ENCODE measurements around the gene SDK1. TPM values are rescaled to one million over a fixed set of nuclear protein-coding genes. Genes with fewer than 3 reads are reported as not detected.

SDK1 gene
- total RNA-seq, 1 donor from 2014 or later, result 1.3 TPM

GRCh38 chr7:3762146-3762831, 461.2 kb downstream of the SDK1 start:
- ChIA-PET POLR2A (no interaction called here), CTCF (no interaction called here)
- Mint-ChIP-seq H3K36me3 (ENCODE audit: low read depth) (no peaks in the 10 kb centered on the region), H3K27me3 (peaks cover 22% of the 10 kb centered on the region), H3K9me3 (no peaks in the 10 kb centered on the region), H3K4me1 (peaks cover 8% of the 10 kb centered on the region), H3K4me3 (no peak overlapping the region), H3K27ac (no peak overlapping the region)
- ATAC-seq (ENCODE audit: low read depth) (no peak), DNase-seq (no peak)
- TF ChIP-seq CTCF (IDR thresholded peaks at IDR 0.05), result no peak
- intact Hi-C loops (cut with micrococcal nuclease), result no loop called here

DNA sequence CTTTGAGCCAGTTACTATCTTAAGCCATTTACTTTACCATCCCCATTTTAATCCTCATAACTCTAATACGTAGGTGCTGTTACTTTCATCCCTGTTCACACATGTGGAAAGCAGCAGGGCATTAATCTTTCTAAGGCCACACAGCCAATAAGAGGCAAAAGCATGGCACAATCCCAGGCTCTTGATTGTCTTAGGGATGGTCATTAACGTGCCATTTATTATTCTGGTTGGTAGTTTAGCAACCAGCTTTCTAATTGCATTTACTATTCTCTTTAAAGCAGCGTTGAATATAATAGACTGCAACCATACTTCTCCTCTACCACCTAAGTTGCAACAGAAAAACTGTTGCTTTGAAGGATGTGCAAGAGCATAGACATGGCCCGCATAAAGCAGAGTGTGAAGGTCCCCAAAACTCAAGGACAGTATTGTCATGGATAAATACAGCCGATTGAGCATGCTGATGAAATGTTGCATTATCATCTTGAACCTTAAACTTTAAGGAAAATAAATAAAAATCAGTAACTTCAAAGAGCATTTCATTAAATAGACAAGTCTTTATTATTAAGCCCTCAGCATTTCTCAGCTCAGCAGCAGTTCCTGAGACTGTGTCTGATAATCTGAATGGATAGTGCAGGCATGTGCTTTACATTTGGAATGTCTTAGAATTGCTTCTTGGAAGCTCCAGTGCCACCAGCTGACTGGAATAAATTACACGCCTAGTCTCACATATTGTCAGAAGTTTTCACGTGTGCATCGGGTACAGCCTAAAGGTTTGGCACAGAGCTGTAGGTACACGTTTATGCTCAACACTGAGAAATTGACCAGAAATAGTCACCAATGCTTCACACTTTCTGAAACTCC, 467.1 kb downstream of the SDK1 start:
- POLR2A ChIA-PET, result no interaction called here
- Mint-ChIP-seq H3K36me3 (ENCODE audit: low read depth) (no peaks in the 10 kb centered on the region), H3K27ac (no peak overlapping the region)

GRCh38 chr7:3771906-3772305, 470.9 kb downstream of the SDK1 start:
- no peak for ATAC-seq (ENCODE audit: low read depth)
- no peaks in the 10 kb centered on the region for H3K36me3 Mint-ChIP-seq (ENCODE audit: low read depth)
- intact Hi-C loops (cut with micrococcal nuclease), result no loop called here
- ChIA-PET CTCF (no interaction called here), POLR2A (no interaction called here)
- H3K27ac Mint-ChIP-seq, result no peak overlapping the region
- TF ChIP-seq CTCF (IDR thresholded peaks at IDR 0.05), result no peak
- no peak overlapping the region for H3K4me3 Mint-ChIP-seq
- H3K9me3 Mint-ChIP-seq, result peaks cover 3% of the 10 kb centered on the region
- no peaks in the 10 kb centered on the region for H3K4me1 Mint-ChIP-seq
- no peak for DNase-seq
- peaks cover 10% of the 10 kb centered on the region for H3K27me3 Mint-ChIP-seq

More for the DNA sequence above, 467.1 kb downstream of the SDK1 start:
- intact Hi-C loops (cut with micrococcal nuclease), result no loop called here
- Mint-ChIP-seq H3K4me3 (no peak overlapping the region), H3K4me1 (no peaks in the 10 kb centered on the region), H3K27me3 (peaks cover 8% of the 10 kb centered on the region), H3K9me3 (peaks cover 3% of the 10 kb centered on the region)
- ATAC-seq (ENCODE audit: low read depth) (no peak), DNase-seq (no peak)
- TF ChIP-seq CTCF (IDR thresholded peaks at IDR 0.05), result no peak
- CTCF ChIA-PET, result no interaction called here

DNA sequence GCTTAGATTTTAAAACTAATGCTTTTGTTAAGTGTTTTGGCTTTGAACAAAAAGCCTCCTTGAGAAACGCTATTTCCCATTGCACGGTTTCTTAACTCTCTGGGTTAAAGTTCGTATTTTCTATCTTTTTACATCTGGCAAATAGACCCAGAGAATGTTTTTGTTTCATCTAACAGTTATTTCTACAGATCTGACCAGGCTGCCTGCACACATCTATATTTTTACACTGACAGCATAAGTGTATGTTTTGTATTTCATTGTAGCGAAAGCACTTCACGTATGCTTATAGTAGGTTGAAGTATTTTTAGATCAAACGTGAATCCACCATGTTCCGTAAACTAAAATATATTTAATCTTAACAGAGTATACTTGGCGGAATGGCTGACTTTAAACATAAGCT, 477.3 kb downstream of the SDK1 start:
- ATAC-seq (ENCODE audit: low read depth), result no peak
- ChIA-PET POLR2A (no interaction called here), CTCF (no interaction called here)
- Mint-ChIP-seq H3K4me1 (no peaks in the 10 kb centered on the region), H3K36me3 (ENCODE audit: low read depth) (peaks cover 3% of the 10 kb centered on the region), H3K27ac (no peak overlapping the region), H3K27me3 (peaks cover 17% of the 10 kb centered on the region), H3K4me3 (no peak overlapping the region), H3K9me3 (peaks cover 7% of the 10 kb centered on the region)
- DNase-seq, result no peak
- intact Hi-C loops (cut with micrococcal nuclease), result no loop called here
- TF ChIP-seq CTCF (IDR thresholded peaks at IDR 0.05), result no peak

- peaks cover 3% of the 10 kb centered on the region for H3K36me3 Mint-ChIP-seq (ENCODE audit: low read depth)
- H3K27me3 Mint-ChIP-seq, result peaks cover 22% of the 10 kb centered on the region
- H3K4me1 Mint-ChIP-seq, result no peaks in the 10 kb centered on the region
- ChIA-PET POLR2A (no interaction called here), CTCF (no interaction called here)
- no peak for DNase-seq
- TF ChIP-seq CTCF (IDR thresholded peaks at IDR 0.05), result no peak
- no peak overlapping the region for H3K27ac Mint-ChIP-seq
- peaks cover 9% of the 10 kb centered on the region for H3K9me3 Mint-ChIP-seq
- H3K4me3 Mint-ChIP-seq, result no peak overlapping the region
- intact Hi-C loops (cut with micrococcal nuclease), result no loop called here
- ATAC-seq (ENCODE audit: low read depth), result no peak
Observed at GRCh38 chr7:3780016-3780415, 479.0 kb downstream of the SDK1 start.

Measured in activated B cell treated with CpG ODN at 0.5 μM for 24 hours (primary cell).